ENCODE measurements around the gene DYSF.

Gene DYSF

DNA sequence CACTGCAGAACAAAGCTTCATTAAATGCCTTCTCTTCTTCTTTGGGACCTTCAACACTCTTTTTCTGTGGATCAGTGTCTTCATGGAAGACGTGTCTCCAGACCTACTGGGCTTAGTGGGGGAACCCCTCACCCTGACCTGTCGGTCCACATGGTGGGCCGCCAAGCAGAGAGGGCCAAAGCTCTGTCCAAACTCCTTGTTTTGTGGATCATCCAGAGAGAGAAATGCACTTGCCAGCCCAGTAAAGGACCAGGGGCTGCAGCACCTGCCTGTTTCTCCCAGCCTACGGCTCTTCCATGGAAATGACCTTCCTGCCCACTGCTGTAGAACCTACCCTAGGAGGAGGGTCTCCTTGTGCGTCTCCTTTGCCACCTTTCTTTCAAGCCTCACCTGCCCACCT lies 25.9 kb downstream of the DYSF start:
- Histone ChIP-seq H3K27ac (ENCODE audit: low read depth, low read length) (no peak overlapping the region), H3K36me3 (ENCODE audit: control insufficient read depth, low read length) (no peaks in the 10 kb centered on the region), H3K4me3 (ENCODE audit: low read length) (no peak overlapping the region), H3K4me1 (ENCODE audit: control insufficient read depth, low read length) (peaks cover 28% of the 10 kb centered on the region), H3K9me2 (replicated peaks; ENCODE audit: control insufficient read depth, low read length) (no peaks in the 10 kb centered on the region), H3F3A (ENCODE audit: control insufficient read depth, insufficient read depth) (no peaks in the 10 kb centered on the region), H4K20me1 (ENCODE audit: control insufficient read depth, insufficient read depth, low read depth, low read length) (no peaks in the 10 kb centered on the region), H3K27me3 (ENCODE audit: control insufficient read depth, low read length) (no peaks in the 10 kb centered on the region), H3K4me2 (ENCODE audit: low read length) (no peak overlapping the region), H3K79me2 (ENCODE audit: control insufficient read depth, low read length) (no peaks in the 10 kb centered on the region), H3K9me3 (ENCODE audit: control insufficient read depth, insufficient read depth, low read length) (no peaks in the 10 kb centered on the region)
- TF ChIP-seq EZH2phosphoT487 (IDR thresholded peaks at IDR 0.05; ENCODE audit: borderline replicate concordance, low read length) = no peak
- TF ChIP-seq, protein P1, sequence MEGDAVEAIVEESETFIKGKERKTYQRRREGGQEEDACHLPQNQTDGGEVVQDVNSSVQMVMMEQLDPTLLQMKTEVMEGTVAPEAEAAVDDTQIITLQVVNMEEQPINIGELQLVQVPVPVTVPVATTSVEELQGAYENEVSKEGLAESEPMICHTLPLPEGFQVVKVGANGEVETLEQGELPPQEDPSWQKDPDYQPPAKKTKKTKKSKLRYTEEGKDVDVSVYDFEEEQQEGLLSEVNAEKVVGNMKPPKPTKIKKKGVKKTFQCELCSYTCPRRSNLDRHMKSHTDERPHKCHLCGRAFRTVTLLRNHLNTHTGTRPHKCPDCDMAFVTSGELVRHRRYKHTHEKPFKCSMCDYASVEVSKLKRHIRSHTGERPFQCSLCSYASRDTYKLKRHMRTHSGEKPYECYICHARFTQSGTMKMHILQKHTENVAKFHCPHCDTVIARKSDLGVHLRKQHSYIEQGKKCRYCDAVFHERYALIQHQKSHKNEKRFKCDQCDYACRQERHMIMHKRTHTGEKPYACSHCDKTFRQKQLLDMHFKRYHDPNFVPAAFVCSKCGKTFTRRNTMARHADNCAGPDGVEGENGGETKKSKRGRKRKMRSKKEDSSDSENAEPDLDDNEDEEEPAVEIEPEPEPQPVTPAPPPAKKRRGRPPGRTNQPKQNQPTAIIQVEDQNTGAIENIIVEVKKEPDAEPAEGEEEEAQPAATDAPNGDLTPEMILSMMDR (IDR thresholded peaks at IDR 0.05; ENCODE audit: low read depth, low read length, poor library complexity, severe bottlenecking) = no peak

DNA sequence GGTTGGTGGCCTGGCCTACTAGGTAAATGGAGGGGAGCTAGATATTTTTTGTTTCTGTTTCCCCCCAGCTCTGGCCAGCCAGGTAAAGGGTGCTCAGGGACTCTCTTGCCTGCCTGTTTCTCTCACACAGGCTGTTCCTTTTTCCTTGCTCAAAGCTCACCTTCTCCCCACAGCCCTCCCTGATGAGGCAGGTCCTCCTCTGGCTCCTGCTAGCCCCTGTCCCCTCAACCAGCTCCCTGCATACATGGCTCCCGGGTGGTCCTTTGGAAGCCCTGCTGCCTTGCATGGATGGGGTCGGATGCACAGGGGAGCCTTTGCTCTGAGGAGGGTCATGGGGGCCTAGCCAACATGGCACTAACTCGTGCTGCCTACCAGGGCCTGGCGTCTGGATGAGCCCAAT lies 27.8 kb downstream of the DYSF start:
- H3K4me1 ChIP-seq (ENCODE audit: control insufficient read depth, low read length) = peaks cover 28% of the 10 kb centered on the region
- H3K27ac ChIP-seq (ENCODE audit: low read depth, low read length) = no peak overlapping the region
- H3K36me3 ChIP-seq (ENCODE audit: control insufficient read depth, low read length) = no peaks in the 10 kb centered on the region

DNA sequence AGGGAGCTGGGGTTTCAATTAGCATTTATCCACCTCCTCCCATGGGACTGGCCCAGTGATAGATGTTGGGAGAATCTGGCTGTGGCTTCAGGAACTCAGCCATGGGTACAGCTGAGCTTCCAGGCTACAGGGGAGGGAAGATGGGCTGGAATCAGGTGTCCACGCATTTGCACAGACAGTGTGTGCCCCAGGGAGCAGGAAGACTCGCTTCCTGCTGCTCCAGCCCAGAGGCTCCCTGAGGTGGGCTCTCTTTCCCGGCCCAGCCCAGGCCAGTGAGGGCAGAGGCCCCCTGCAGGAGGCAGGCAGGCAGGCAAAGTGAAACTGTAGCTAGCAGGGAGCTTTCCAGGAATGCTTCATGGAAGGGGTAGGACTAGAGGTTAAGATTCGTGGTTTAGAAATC lies 28.7 kb downstream of the DYSF start:
- H3K4me2 ChIP-seq (ENCODE audit: low read length) = no peak overlapping the region
- no peaks in the 10 kb centered on the region for H3K79me2 ChIP-seq (ENCODE audit: control insufficient read depth, low read length)
- no peaks in the 10 kb centered on the region for H3K36me3 ChIP-seq (ENCODE audit: control insufficient read depth, low read length)
- H3F3A ChIP-seq (ENCODE audit: control insufficient read depth, insufficient read depth) = no peaks in the 10 kb centered on the region
- no peak overlapping the region for H3K4me3 ChIP-seq (ENCODE audit: low read length)
- TF ChIP-seq EZH2phosphoT487 (IDR thresholded peaks at IDR 0.05; ENCODE audit: borderline replicate concordance, low read length) = no peak
- TF ChIP-seq, protein P1 (IDR thresholded peaks at IDR 0.05; ENCODE audit: low read depth, low read length, poor library complexity, severe bottlenecking) = no peak
- peaks cover 20% of the 10 kb centered on the region for H3K4me1 ChIP-seq (ENCODE audit: control insufficient read depth, low read length)
- no peaks in the 10 kb centered on the region for H3K9me2 ChIP-seq (replicated peaks; ENCODE audit: control insufficient read depth, low read length)
- no peak overlapping the region for H3K27ac ChIP-seq (ENCODE audit: low read depth, low read length)
- H4K20me1 ChIP-seq (ENCODE audit: control insufficient read depth, insufficient read depth, low read depth, low read length) = no peaks in the 10 kb centered on the region
- H3K9me3 ChIP-seq (ENCODE audit: control insufficient read depth, insufficient read depth, low read length) = no peaks in the 10 kb centered on the region
- no peaks in the 10 kb centered on the region; the same call in 1 of the 2 replicates for H3K27me3 ChIP-seq (ENCODE audit: control insufficient read depth, low read length)

More for the DNA sequence above, 27.8 kb downstream of the DYSF start:
- Histone ChIP-seq H3K4me3 (ENCODE audit: low read length) (no peak overlapping the region), H3F3A (ENCODE audit: control insufficient read depth, insufficient read depth) (no peaks in the 10 kb centered on the region), H3K9me3 (ENCODE audit: control insufficient read depth, insufficient read depth, low read length) (no peaks in the 10 kb centered on the region), H4K20me1 (ENCODE audit: control insufficient read depth, insufficient read depth, low read depth, low read length) (no peaks in the 10 kb centered on the region), H3K27me3 (ENCODE audit: control insufficient read depth, low read length) (no peaks in the 10 kb centered on the region), H3K79me2 (ENCODE audit: control insufficient read depth, low read length) (no peaks in the 10 kb centered on the region), H3K4me2 (ENCODE audit: low read length) (no peak overlapping the region), H3K9me2 (replicated peaks; ENCODE audit: control insufficient read depth, low read length) (no peaks in the 10 kb centered on the region)
- TF ChIP-seq EZH2phosphoT487 (IDR thresholded peaks at IDR 0.05; ENCODE audit: borderline replicate concordance, low read length) = no peak
- TF ChIP-seq, protein P1 (IDR thresholded peaks at IDR 0.05; ENCODE audit: low read depth, low read length, poor library complexity, severe bottlenecking) = no peak
